ENCODE measurements around the gene DNAI1.
A peak's percentile ranks its signal among the peaks of the same experiment; 100 is the strongest.

DNAI1 gene

GRCh38 chr9:34492051-34492450 is 33.4 kb downstream of the DNAI1 start:
- peak; percentile 17 for DNase-seq

GRCh38 chr9:34493972-34494535 is 35.4 kb downstream of the DNAI1 start:
- peak; percentile 65 for DNase-seq

- no peak for DNase-seq
These were observed 37.6 kb downstream of the DNAI1 start for GRCh38 chr9:34496149-34496712.

- no peak for DNase-seq
These were observed 39.9 kb downstream of the DNAI1 start for GRCh38 chr9:34498553-34498952.

GRCh38 chr9:34499076-34499475 is 40.5 kb downstream of the DNAI1 start:
- DNase-seq, result no peak

- DNase-seq, result peak; percentile 74
These were observed 42.1 kb downstream of the DNAI1 start for GRCh38 chr9:34500623-34501267.

- DNase-seq, result no peak
These were observed 42.8 kb downstream of the DNAI1 start for GRCh38 chr9:34501372-34501771.

GRCh38 chr9:34501889-34502425 is 43.4 kb downstream of the DNAI1 start:
- DNase-seq, result no peak

- no peak for DNase-seq
These were observed 43.9 kb downstream of the DNAI1 start for GRCh38 chr9:34502471-34502870.

GRCh38 chr9:34502891-34503290 is 44.3 kb downstream of the DNAI1 start:
- DNase-seq, result no peak

GRCh38 chr9:34503406-34503805 is 44.8 kb downstream of the DNAI1 start:
- no peak for DNase-seq

- no peak for DNase-seq
These were observed 46.9 kb downstream of the DNAI1 start for GRCh38 chr9:34505370-34506120.

GRCh38 chr9:34506623-34507022 is 48.0 kb downstream of the DNAI1 start:
- DNase-seq, result no peak

- no peak for DNase-seq
These were observed 49.0 kb downstream of the DNAI1 start for GRCh38 chr9:34507556-34507955.

- DNase-seq, result no peak
These were observed 49.4 kb downstream of the DNAI1 start for GRCh38 chr9:34507966-34508365.

GRCh38 chr9:34508463-34508862 is 49.9 kb downstream of the DNAI1 start:
- DNase-seq, result no peak

GRCh38 chr9:34508951-34509350 is 50.3 kb downstream of the DNAI1 start:
- DNase-seq, result no peak

- no peak for DNase-seq
These were observed 52.2 kb downstream of the DNAI1 start for GRCh38 chr9:34510497-34511468.

- DNase-seq, result no peak
These were observed 53.8 kb downstream of the DNAI1 start for GRCh38 chr9:34512131-34513078.

GRCh38 chr9:34513567-34514214 is 55.1 kb downstream of the DNAI1 start:
- DNase-seq, result no peak

GRCh38 chr9:34514401-34514800 is 55.8 kb downstream of the DNAI1 start:
- no peak for DNase-seq

All from hematopoietic multipotent progenitor cell treated with erythropoietin and hydrocortisone succinate and interleukin-3 and kit ligand, for 4 days (in vitro differentiated cells).